Measurements from ENCODE around the gene CALCOCO1. TPM values are rescaled to one million over a fixed set of nuclear protein-coding genes. Genes with fewer than 3 reads are reported as not detected.

Gene CALCOCO1
- total and polyA plus RNA-seq, 2 of the 13 experiments (the other 11 are each of a cell fraction or from before 2014, with no cell fraction given), result 7.7 to 47.7 TPM

GRCh38 chr12:53675701-53676607 lies 51.3 kb downstream of the CALCOCO1 start, which contains the start of gene ATP5MC2 (continued):
- TF ChIP-seq ELF3 (CRISPR knock-in tag; IDR thresholded peaks at IDR 0.05), result peak; percentile 75
- no peak for TF ChIP-seq KIAA2018 (CRISPR knock-in tag; IDR thresholded peaks at IDR 0.05; ENCODE audit: borderline replicate concordance)
- peak; percentile 91; the same call in 1 of the 2 replicates for TF ChIP-seq BRD4 (CRISPR knock-in tag; IDR thresholded peaks at IDR 0.05)
- TF ChIP-seq ZNF691 (CRISPR knock-in tag; IDR thresholded peaks at IDR 0.05; ENCODE audit: borderline replicate concordance, low read depth), result peak; percentile 87
- peak; percentile 86; the same call in 1 of the 2 replicates for TF ChIP-seq ZNF780A (CRISPR knock-in tag; IDR thresholded peaks at IDR 0.05)
- peak; percentile 87; the same call in 1 of the 2 replicates for TF ChIP-seq ZFP82 (CRISPR knock-in tag; IDR thresholded peaks at IDR 0.05; ENCODE audit: borderline replicate concordance)
- no peak for TF ChIP-seq BHLHE40 (IDR thresholded peaks at IDR 0.05; ENCODE audit: low read length)
- peak; percentile 97 for TF ChIP-seq TAF1 (CRISPR knock-in tag; IDR thresholded peaks at IDR 0.05)
- TF ChIP-seq ZNF329 (CRISPR knock-in tag; IDR thresholded peaks at IDR 0.05; ENCODE audit: low read depth), result 0 out of 2 replicates have a peak, but pooled peaks have one; percentile 67
- TF ChIP-seq ELF1 (CRISPR knock-in tag; IDR thresholded peaks at IDR 0.05), result peak; percentile 79
- peak; percentile 85 for TF ChIP-seq ZNF333 (CRISPR knock-in tag; IDR thresholded peaks at IDR 0.05; ENCODE audit: borderline replicate concordance)
- peak; percentile 80; the same call in 1 of the 2 replicates for TF ChIP-seq TFDP1 (CRISPR knock-in tag; IDR thresholded peaks at IDR 0.05; ENCODE audit: borderline replicate concordance)
- no peak for TF ChIP-seq ZNF841 (CRISPR knock-in tag; IDR thresholded peaks at IDR 0.05; ENCODE audit: borderline replicate concordance)
- peak; percentile 81 for TF ChIP-seq ARNT2 (CRISPR knock-in tag; IDR thresholded peaks at IDR 0.05; ENCODE audit: low read depth)
- peak; percentile 91 for TF ChIP-seq ZNF317 (CRISPR knock-in tag; IDR thresholded peaks at IDR 0.05)
- no peak for TF ChIP-seq SIX4 (CRISPR knock-in tag; IDR thresholded peaks at IDR 0.05)
- no peak for TF ChIP-seq CBX2 (IDR thresholded peaks at IDR 0.05; ENCODE audit: low read depth, low read length)
- TF ChIP-seq CBX2 (CRISPR knock-in tag; IDR thresholded peaks at IDR 0.05; ENCODE audit: low read depth), result no peak
- TF ChIP-seq ZNF552 (CRISPR knock-in tag; IDR thresholded peaks at IDR 0.05; ENCODE audit: borderline replicate concordance), result peak; percentile 74
- TF ChIP-seq ZSCAN31 (CRISPR knock-in tag; IDR thresholded peaks at IDR 0.05; ENCODE audit: low read depth), result peak; percentile 92

Data from HepG2 (cell line).